Mononuclear cell (primary cell): ENCODE data around the gene IGFBPL1. TPM values are rescaled to one million over a fixed set of nuclear protein-coding genes. Genes with fewer than 3 reads are reported as not detected.

Experiments
- H3K27me3 ChIP-seq: 2 replicates; pipeline ENCODE4 v1.6.0; 2011; ENCODE audit warnings: low read length, control low read depth; ENCODE audit not compliant: insufficient read depth
- H3K4me1 ChIP-seq: 2 replicates; pipeline ENCODE4 v1.5.1; 2011; ENCODE audit warnings: mild to moderate bottlenecking, low read length, control low read depth; ENCODE audit not compliant: insufficient read depth
- H3K4me3 ChIP-seq: 2 replicates; pipeline ENCODE4 v1.5.1; 2011; ENCODE audit warnings: mild to moderate bottlenecking, low read length, moderate library complexity
- H3K9me3 ChIP-seq: 2 replicates; pipeline ENCODE4 v1.5.1; 2011; ENCODE audit warnings: low read depth, mild to moderate bottlenecking, control low read depth, low read length
- total RNA-seq: library from RNA; depleted of rRNA; stranded (reverse); fragments of >200 nt; gene quantifications from one replicate; pipeline ENCODE4 v1.2.3, GENCODE V29; 2012

IGFBPL1 gene
- total RNA-seq, 1 donor = not detected

DNA sequence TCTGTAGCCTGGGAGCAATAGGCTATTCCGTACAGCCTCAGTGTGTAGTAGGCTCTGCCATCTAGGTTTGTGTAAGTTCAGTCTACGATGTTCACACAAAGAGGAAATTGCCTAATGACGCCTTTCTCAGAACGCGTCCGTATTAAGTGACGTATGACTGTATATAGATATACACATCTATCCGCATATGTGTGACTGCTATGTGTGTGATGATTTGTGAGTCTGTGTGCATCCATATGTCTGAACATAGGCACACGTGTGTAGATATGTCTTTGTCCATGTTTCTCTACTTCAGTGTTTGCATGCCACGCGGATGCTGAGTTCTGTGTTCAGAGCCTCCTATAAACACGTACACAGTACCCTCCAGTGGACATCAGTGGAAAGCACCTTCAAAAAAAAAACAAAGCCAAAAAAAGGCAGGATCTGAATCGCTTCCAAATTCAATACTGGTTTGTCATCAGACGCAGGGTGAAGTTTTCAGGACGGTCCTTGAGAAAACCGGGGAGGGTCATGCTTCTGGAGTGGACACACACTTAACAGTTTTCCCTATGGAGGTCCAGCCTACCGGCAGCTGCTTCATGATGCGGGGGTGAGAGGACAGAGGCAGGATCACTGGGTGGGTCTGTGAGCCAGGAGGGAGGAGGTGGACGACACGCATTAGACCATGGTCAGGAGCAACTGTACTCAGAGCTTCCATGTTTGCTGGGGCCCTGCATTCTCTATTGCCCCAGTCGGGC lies 61.2 kb downstream of the IGFBPL1 start:
- Histone ChIP-seq H3K4me3 (no peak overlapping the region), H3K27me3 (no peaks in the 10 kb centered on the region), H3K4me1 (peaks cover 5% of the 10 kb centered on the region), H3K9me3 (no peaks in the 10 kb centered on the region)

DNA sequence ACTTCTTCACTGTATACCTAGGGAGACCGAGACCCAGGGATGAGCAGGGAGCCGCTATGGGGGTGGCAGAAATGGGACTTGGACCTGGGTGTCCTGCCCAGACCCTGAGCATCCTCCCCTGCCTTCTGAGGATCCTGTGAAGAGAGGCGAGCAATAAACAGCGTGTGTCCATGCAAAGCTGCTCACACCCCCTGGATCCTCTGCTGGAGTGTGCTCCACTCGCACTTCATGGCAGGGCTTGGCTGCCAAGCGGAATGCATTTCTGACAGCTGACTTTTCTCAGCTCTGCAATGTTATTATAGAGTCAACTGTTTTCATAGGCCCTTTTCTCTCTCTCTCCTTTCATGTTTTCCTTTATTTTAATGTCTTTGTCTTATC lies 62.8 kb downstream of the IGFBPL1 start:
- Histone ChIP-seq H3K4me3 (no peak overlapping the region), H3K4me1 (peaks cover 5% of the 10 kb centered on the region), H3K27me3 (no peaks in the 10 kb centered on the region), H3K9me3 (no peaks in the 10 kb centered on the region)

DNA sequence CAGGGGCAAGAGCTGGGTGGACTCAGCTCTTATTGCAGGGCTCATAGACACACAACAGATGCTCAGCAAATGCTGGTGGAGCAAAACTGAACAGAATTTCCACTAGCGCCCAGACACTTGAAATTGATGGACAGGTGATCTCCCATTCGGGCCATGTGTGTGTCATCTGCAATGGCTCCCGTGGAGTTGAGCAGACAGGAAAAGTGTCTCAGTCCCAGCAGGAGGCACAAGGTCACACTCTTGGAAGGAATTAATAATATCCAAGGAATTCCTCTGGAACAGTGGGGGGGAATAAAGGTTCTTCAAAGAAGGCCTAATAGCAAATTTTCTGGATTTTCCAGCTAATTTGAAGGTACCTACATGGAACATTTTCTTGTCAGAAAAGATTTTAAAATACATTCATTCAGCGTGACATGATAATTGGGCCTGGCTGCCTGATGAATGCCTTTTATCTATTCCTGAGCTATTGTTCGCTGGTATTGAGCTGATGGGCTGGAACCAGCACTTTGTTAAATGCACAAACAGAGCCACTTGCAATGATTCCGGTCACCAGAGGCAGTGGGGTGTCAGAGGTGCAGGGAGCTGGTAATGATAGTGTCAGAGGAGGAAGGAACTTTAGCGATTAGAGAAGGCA lies 63.3 kb downstream of the IGFBPL1 start:
- H3K4me3 ChIP-seq = no peak overlapping the region
- H3K9me3 ChIP-seq = no peaks in the 10 kb centered on the region
- peaks cover 5% of the 10 kb centered on the region for H3K4me1 ChIP-seq
- no peaks in the 10 kb centered on the region for H3K27me3 ChIP-seq

GRCh38 chr9:38359689-38360385 lies 64.4 kb downstream of the IGFBPL1 start:
- no peaks in the 10 kb centered on the region for H3K27me3 ChIP-seq
- H3K9me3 ChIP-seq = no peaks in the 10 kb centered on the region
- no peak overlapping the region for H3K4me3 ChIP-seq
- H3K4me1 ChIP-seq = peaks cover 5% of the 10 kb centered on the region

- Histone ChIP-seq H3K4me3 (no peak overlapping the region), H3K4me1 (peaks cover 5% of the 10 kb centered on the region), H3K9me3 (no peaks in the 10 kb centered on the region), H3K27me3 (no peaks in the 10 kb centered on the region)
These were observed 65.0 kb downstream of the IGFBPL1 start for GRCh38 chr9:38359297-38359653.

- no peaks in the 10 kb centered on the region for H3K27me3 ChIP-seq
- no peak overlapping the region for H3K4me3 ChIP-seq
- H3K4me1 ChIP-seq = peaks cover 5% of the 10 kb centered on the region
- no peaks in the 10 kb centered on the region for H3K9me3 ChIP-seq
These were observed 65.6 kb downstream of the IGFBPL1 start for GRCh38 chr9:38358390-38359296.

GRCh38 chr9:38357350-38358114 lies 66.7 kb downstream of the IGFBPL1 start:
- H3K4me1 ChIP-seq = no peaks in the 10 kb centered on the region
- no peak overlapping the region for H3K4me3 ChIP-seq
- no peaks in the 10 kb centered on the region for H3K27me3 ChIP-seq
- no peaks in the 10 kb centered on the region for H3K9me3 ChIP-seq

- H3K9me3 ChIP-seq = no peaks in the 10 kb centered on the region
- H3K4me3 ChIP-seq = no peak overlapping the region
- H3K4me1 ChIP-seq = no peaks in the 10 kb centered on the region
These were observed 67.4 kb downstream of the IGFBPL1 start for GRCh38 chr9:38356851-38357250.

More at GRCh38 chr9:38356851-38357250, 67.4 kb downstream of the IGFBPL1 start:
- no peaks in the 10 kb centered on the region for H3K27me3 ChIP-seq

Other genes starting within 250 kb of the IGFBPL1 start
- gene ALDH1B1, start 31.8 kb downstream of the IGFBPL1 start, total RNA-seq = 0.52 TPM
- 2.0 TPM for gene ANKRD18A, start 196.1 kb upstream of the IGFBPL1 start, total RNA-seq